HL-60 (cell line): ENCODE measurements around the gene GNAQ.

Source experiments
- DNase-seq, 2 experiments: peaks; one replicate each; pipeline ENCODE4 v3.0.0-alpha.2; 2010 to 2020; ENCODE audit warnings: low read depth in 1 of 2, low spot score in 1 of 2
- H3K27ac ChIP-seq: fragments of 250-450 bp; sonication (Bioruptor Pico); replicated peaks from 2 replicates; pipeline ENCODE4 v1.5.1; 2020; ENCODE audit warnings: mild to moderate bottlenecking, moderate library complexity
- H3K27me3 ChIP-seq: fragments of 250-450 bp; sonication (Bioruptor Pico); 2 replicates; pipeline ENCODE4 v1.5.1; 2021; ENCODE audit warnings: mild to moderate bottlenecking, moderate library complexity; ENCODE audit not compliant: insufficient read depth, poor library complexity, severe bottlenecking
- H3K4me3 ChIP-seq: replicated peaks from 2 replicates; pipeline ENCODE4 v1.5.1; 2011; ENCODE audit warnings: mild to moderate bottlenecking, control low read depth, low read length; ENCODE audit not compliant: insufficient read depth
- CTCF ChIP-seq: IDR thresholded peaks from one replicate; pipeline ENCODE4 v1.5.1; 2011; ENCODE audit warnings: low read length, control low read depth, inconsistent platforms; ENCODE audit not compliant: insufficient read depth
- GABPA ChIP-seq: IDR thresholded peaks from 2 replicates; pipeline ENCODE4 v1.6.1; 2012; ENCODE audit warnings: low read depth
- POLR2AphosphoS5 ChIP-seq: IDR thresholded peaks from 2 replicates; pipeline ENCODE4 v1.6.1; 2012; ENCODE audit warnings: low read depth
- SPI1 ChIP-seq: IDR thresholded peaks from 2 replicates; pipeline ENCODE4 v1.6.1; 2012; ENCODE audit warnings: low read depth, mild to moderate bottlenecking, borderline replicate concordance
- TF ChIP-seq, protein P1 (sequence below): IDR thresholded peaks from 2 replicates; pipeline ENCODE4 v1.6.1; 2012; ENCODE audit warnings: low read depth; ENCODE audit not compliant: insufficient replicate concordance

Gene GNAQ

GRCh38 chr9:78033870-78034269 is 2.3 kb upstream of the GNAQ start:
- DNase-seq: no peak
- TF ChIP-seq CTCF: no peak
- TF ChIP-seq POLR2AphosphoS5: no peak
- TF ChIP-seq, protein P1, sequence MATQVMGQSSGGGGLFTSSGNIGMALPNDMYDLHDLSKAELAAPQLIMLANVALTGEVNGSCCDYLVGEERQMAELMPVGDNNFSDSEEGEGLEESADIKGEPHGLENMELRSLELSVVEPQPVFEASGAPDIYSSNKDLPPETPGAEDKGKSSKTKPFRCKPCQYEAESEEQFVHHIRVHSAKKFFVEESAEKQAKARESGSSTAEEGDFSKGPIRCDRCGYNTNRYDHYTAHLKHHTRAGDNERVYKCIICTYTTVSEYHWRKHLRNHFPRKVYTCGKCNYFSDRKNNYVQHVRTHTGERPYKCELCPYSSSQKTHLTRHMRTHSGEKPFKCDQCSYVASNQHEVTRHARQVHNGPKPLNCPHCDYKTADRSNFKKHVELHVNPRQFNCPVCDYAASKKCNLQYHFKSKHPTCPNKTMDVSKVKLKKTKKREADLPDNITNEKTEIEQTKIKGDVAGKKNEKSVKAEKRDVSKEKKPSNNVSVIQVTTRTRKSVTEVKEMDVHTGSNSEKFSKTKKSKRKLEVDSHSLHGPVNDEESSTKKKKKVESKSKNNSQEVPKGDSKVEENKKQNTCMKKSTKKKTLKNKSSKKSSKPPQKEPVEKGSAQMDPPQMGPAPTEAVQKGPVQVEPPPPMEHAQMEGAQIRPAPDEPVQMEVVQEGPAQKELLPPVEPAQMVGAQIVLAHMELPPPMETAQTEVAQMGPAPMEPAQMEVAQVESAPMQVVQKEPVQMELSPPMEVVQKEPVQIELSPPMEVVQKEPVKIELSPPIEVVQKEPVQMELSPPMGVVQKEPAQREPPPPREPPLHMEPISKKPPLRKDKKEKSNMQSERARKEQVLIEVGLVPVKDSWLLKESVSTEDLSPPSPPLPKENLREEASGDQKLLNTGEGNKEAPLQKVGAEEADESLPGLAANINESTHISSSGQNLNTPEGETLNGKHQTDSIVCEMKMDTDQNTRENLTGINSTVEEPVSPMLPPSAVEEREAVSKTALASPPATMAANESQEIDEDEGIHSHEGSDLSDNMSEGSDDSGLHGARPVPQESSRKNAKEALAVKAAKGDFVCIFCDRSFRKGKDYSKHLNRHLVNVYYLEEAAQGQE: no peak
- TF ChIP-seq SPI1: no peak
- TF ChIP-seq GABPA: no peak
- no peak overlapping the region for H3K4me3 ChIP-seq
- no peaks in the 10 kb centered on the region for H3K27me3 ChIP-seq
- H3K27ac ChIP-seq: peak overlapping the region; percentile 90

DNA sequence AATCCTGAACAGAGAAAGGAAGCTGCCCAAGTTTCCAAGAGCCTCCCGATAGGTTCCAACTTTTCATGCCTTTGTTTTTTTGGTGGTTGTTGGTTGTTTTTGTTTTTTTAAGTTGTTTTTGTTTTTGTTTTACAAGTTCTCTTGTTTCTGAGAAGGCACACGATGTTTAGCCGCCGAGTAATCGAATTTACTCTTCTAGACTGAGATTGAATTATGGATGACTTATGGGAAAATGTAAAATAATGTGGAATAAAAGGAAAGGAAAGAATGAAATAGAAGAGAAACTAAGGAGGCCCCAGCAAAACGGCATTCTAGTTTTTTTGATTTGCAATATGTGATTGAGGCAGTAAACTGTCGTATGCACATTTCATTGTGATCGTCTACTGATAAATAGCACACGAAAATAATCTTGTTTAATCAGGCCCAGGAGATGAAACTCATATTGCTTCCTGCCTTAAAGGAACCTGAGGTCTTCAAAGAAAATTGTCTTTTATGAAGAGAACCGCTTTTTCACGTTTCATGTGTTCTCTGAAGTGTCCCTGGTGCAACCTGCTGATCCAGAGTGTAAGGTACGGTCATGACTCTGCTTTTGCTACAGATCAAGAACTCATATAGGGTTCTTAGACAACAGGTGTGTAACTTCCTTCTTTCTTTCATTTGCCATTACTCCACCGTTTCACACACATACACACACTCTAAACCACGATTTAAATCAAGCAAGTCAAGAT is 1.3 kb upstream of the GNAQ start:
- no peak for TF ChIP-seq SPI1
- TF ChIP-seq, protein P1: no peak
- TF ChIP-seq POLR2AphosphoS5: no peak
- no peak for TF ChIP-seq GABPA
- no peak for TF ChIP-seq CTCF
- peak overlapping the region; percentile 44 for H3K4me3 ChIP-seq
- peak overlapping the region; percentile 90 for H3K27ac ChIP-seq
- no peaks in the 10 kb centered on the region for H3K27me3 ChIP-seq
- DNase-seq: peak in 1 of 2 experiments; percentile 44

- TF ChIP-seq POLR2AphosphoS5: peak; percentile 58
- no peak for TF ChIP-seq GABPA
- no peaks in the 10 kb centered on the region for H3K27me3 ChIP-seq
- DNase-seq: peak; percentile 76 to 95
- H3K4me3 ChIP-seq: peak overlapping the region; percentile 44
- peak overlapping the region; percentile 90 for H3K27ac ChIP-seq
Observed at GRCh38 chr9:78031893-78032729, 500 bp upstream of the GNAQ start.
